GM10266 (cell line): Measurements from ENCODE around the gene APH1B.
A peak's percentile ranks its signal among the peaks of the same experiment; 100 is the strongest.
"Not testable (repeated sequence)": the region's sequence is repeated elsewhere in the genome, so short reads cannot be mapped to it uniquely, and the experiment has no call there.

Experiments used
- DNase-seq: peaks from one replicate; pipeline ENCODE4 v3.0.0; 2012; ENCODE audit errors: extremely low spot score
- TF ChIP-seq, protein P1 (sequence below): IDR thresholded peaks from 2 replicates; pipeline ENCODE4 v1.5.1; 2012; ENCODE audit warnings: mild to moderate bottlenecking, low read depth; ENCODE audit not compliant: control insufficient read depth, insufficient read depth; ENCODE audit errors: missing control alignments

APH1B gene

DNA sequence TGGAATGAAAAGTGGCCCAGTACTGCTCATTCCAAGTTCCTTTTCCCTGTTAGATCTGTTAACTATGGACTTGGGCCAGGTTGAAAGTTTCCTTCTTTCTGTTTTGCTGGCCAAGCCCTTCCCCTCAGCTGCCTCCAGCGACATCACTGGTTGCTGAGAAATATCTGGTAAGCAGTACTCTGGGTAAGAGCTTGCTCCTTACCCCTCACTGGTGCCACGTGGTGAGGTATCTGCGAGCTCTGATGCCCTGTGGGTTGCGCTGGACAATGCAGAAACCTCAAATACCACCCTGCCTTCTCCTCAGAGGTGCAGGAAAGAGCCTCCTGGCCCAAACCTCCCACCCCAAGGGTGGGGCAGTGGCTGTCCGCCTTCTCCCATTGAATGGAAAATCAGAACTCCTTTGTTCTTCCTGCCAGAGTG is 42.9 kb upstream of the APH1B start:
- DNase-seq, result no peak
- TF ChIP-seq, protein P1, sequence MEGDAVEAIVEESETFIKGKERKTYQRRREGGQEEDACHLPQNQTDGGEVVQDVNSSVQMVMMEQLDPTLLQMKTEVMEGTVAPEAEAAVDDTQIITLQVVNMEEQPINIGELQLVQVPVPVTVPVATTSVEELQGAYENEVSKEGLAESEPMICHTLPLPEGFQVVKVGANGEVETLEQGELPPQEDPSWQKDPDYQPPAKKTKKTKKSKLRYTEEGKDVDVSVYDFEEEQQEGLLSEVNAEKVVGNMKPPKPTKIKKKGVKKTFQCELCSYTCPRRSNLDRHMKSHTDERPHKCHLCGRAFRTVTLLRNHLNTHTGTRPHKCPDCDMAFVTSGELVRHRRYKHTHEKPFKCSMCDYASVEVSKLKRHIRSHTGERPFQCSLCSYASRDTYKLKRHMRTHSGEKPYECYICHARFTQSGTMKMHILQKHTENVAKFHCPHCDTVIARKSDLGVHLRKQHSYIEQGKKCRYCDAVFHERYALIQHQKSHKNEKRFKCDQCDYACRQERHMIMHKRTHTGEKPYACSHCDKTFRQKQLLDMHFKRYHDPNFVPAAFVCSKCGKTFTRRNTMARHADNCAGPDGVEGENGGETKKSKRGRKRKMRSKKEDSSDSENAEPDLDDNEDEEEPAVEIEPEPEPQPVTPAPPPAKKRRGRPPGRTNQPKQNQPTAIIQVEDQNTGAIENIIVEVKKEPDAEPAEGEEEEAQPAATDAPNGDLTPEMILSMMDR, result no peak

DNA sequence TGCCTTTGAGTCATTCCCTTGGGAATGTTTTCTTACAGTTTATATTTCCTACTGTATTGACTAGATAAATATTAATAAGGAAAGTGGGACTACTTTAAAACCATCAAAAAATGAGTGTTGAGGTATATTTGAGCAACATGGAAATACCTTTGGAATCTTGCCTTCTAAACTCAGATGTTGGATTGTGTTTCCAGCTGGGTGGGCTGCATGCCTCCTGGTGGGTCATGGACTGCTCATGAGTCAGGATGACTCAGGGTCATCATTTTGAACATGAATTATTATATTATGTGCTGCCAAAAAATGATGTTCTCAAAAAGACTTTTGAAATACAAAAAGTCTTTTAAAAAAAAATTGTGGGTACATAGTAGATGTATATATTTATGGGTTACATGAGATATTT is 41.1 kb upstream of the APH1B start:
- DNase-seq, result no peak
- TF ChIP-seq, protein P1, result no peak

DNA sequence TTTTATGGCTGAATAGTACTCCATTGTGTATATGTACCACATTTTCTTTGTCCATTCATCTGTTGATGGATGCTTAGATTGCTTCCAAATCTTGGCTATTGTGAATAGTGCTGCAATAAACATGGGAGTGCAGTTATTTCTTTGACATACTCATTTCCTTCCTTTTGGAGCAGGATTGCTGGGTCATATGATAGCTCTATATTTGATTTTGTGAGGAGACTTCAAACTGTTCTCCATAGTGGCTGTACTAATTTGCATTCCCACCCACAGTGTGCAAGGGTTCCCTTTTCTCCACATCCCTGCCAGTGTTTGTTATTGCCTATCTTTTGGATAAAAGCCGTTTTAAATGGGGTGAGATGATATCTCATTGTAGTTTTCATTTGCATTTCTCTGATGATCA is 40.3 kb upstream of the APH1B start:
- not testable (repeated sequence) for DNase-seq

DNA sequence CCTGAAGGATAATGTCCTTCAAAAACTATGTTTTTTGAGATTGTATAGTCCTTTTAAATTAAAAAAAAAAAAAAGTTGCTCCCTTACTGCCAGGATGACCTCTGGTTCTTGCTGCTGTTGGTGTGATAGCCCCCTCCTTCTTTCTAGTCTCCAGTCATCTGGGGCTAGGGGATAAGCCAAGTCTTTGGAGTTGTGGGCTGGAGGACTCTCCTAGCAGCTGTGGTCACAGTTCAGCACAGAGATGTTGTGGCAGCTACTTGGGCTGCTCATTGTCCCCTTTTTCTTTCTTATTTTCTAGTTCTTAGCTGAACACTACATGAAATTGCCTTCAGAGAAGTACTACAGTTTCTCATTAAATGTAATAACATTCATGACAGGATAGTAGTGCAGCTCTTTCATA is 39.2 kb upstream of the APH1B start:
- no peak for DNase-seq

DNA sequence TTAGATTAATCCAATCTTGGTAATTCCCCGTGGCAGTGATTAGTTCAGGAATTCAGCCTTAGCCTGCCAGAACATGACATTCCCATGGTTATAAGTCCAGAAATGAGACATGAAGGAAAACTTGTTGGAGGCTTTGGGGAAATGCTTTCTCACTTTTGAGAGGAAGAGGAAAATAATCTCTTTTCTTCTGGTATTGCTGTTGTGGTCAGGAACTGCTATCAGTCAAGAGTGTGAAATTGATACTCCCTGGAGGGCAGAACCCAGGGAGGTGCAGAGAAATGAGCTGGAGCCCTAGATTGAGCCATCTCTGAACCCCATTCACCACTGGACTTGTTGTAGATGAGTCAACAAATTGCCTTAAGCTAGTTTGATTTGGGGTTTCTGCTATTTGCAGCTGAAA is 38.6 kb upstream of the APH1B start:
- TF ChIP-seq, protein P1, result no peak
- peak; percentile 31 for DNase-seq

More for the DNA sequence above, 39.2 kb upstream of the APH1B start:
- TF ChIP-seq, protein P1, result no peak

DNA sequence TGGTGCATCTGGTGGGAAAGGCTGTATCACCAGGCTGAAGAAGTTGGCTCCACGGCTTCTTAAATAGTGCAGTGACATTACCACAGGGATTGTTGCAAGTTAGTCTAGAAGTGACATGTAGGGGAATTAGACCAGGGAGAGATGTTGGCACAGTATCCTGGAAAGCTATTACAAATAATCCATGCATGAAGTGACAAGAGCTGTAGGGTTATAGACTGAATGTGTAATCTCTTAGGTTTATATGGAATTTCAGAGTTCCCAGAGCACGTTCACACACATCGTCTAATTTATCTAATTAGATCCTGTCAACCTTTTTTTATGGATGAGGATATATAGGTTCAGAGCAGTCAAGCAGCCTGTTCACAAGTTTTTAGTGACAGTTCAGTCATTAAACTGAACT is 37.3 kb upstream of the APH1B start:
- DNase-seq, result no peak

DNA sequence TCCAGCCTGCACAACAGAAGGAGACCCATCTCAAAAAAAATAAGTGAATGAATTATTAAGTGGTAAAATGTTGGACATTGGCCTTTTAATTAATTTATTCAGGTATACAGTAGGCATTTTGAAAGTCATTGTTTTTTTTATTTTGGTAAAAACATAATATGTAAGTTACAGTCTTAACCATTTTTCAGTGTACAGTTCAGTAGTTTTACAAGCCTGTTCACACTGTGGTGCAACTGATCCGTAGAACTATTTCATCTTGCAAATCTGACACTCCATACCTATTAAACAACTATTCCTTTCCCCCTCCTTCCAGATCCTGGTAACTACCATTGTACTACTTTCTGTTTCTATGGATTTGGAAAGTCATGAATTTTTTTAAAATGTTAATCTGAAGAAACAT is 36.1 kb upstream of the APH1B start:
- no peak for DNase-seq
- TF ChIP-seq, protein P1, result no peak

More for the DNA sequence above, 37.3 kb upstream of the APH1B start:
- TF ChIP-seq, protein P1, result no peak

DNA sequence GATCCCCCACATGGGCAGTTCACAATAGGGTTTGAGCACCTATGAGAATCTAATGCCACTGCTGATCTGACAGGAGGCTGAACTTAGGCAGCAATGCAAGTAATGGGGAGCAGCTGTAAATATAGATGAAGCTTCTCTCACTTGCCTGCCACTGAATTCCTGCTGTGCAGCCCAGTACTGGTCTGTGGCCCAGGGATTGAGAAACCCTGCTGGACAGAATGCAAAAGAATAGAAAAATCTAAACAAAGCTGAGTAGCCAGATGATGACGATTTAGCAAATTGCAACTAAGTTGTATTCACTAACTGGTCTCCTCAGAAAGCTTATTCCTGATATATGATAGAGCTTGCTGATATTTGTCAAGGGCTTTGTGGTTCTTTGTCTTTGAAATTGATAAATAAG is 34.3 kb upstream of the APH1B start:
- TF ChIP-seq, protein P1, result no peak
- no peak for DNase-seq
